ENCODE measurements around the gene NGLY1.

Gene NGLY1

GRCh38 chr3:25724948-25725645 is 58.1 kb downstream of the NGLY1 start:
- Histone ChIP-seq H3K4me2 (ENCODE audit: low read length) (no peak overlapping the region), H3K36me3 (replicated peaks; ENCODE audit: low read depth, low read length) (peaks cover 42% of the 10 kb centered on the region)

GRCh38 chr3:25723802-25724201 is 59.4 kb downstream of the NGLY1 start:
- H3K9me3 ChIP-seq (ENCODE audit: insufficient read depth, low read length): no peaks in the 10 kb centered on the region
- H3K4me2 ChIP-seq (ENCODE audit: low read length): no peak overlapping the region
- no peak overlapping the region for H3K4me3 ChIP-seq (ENCODE audit: low read length)
- H3K27me3 ChIP-seq (ENCODE audit: low read depth, low read length): no peaks in the 10 kb centered on the region
- H3K4me1 ChIP-seq (ENCODE audit: low read length): no peaks in the 10 kb centered on the region
- no peak overlapping the region for H2AFZ ChIP-seq (ENCODE audit: low read depth, low read length)
- H3K27ac ChIP-seq (ENCODE audit: low read length): no peak overlapping the region
- no peak for TF ChIP-seq CTCF (IDR thresholded peaks at IDR 0.05; ENCODE audit: low read depth, low read length)
- TF ChIP-seq EZH2phosphoT487 (IDR thresholded peaks at IDR 0.05; ENCODE audit: low read depth): no peak
- no peak overlapping the region for H3K9ac ChIP-seq (ENCODE audit: low read length)
- no peaks in the 10 kb centered on the region for H3K79me2 ChIP-seq (ENCODE audit: low read length)
- peaks cover 41% of the 10 kb centered on the region for H3K36me3 ChIP-seq (replicated peaks; ENCODE audit: low read depth, low read length)
- H4K20me1 ChIP-seq (ENCODE audit: insufficient read depth, low read length): no peaks in the 10 kb centered on the region

More at GRCh38 chr3:25724948-25725645, 58.1 kb downstream of the NGLY1 start:
- no peaks in the 10 kb centered on the region for H3K4me1 ChIP-seq (ENCODE audit: low read length)
- TF ChIP-seq CTCF (IDR thresholded peaks at IDR 0.05; ENCODE audit: low read depth, low read length): no peak
- no peak for TF ChIP-seq EZH2phosphoT487 (IDR thresholded peaks at IDR 0.05; ENCODE audit: low read depth)
- H3K79me2 ChIP-seq (ENCODE audit: low read length): no peaks in the 10 kb centered on the region
- H3K4me3 ChIP-seq (ENCODE audit: low read length): no peak overlapping the region
- no peak overlapping the region for H2AFZ ChIP-seq (ENCODE audit: low read depth, low read length)
- no peaks in the 10 kb centered on the region for H3K9me3 ChIP-seq (ENCODE audit: insufficient read depth, low read length)
- H3K27me3 ChIP-seq (ENCODE audit: low read depth, low read length): no peaks in the 10 kb centered on the region
- no peak overlapping the region for H3K9ac ChIP-seq (ENCODE audit: low read length)
- H4K20me1 ChIP-seq (ENCODE audit: insufficient read depth, low read length): no peaks in the 10 kb centered on the region
- H3K27ac ChIP-seq (ENCODE audit: low read length): no peak overlapping the region

- Histone ChIP-seq H3K36me3 (replicated peaks; ENCODE audit: low read depth, low read length) (peaks cover 17% of the 10 kb centered on the region), H3K4me3 (ENCODE audit: low read length) (no peak overlapping the region), H4K20me1 (ENCODE audit: insufficient read depth, low read length) (no peaks in the 10 kb centered on the region), H3K27ac (ENCODE audit: low read length) (no peak overlapping the region), H3K4me1 (ENCODE audit: low read length) (no peaks in the 10 kb centered on the region), H3K9me3 (ENCODE audit: insufficient read depth, low read length) (no peaks in the 10 kb centered on the region), H3K79me2 (ENCODE audit: low read length) (no peaks in the 10 kb centered on the region), H3K4me2 (ENCODE audit: low read length) (no peak overlapping the region), H3K9ac (ENCODE audit: low read length) (no peak overlapping the region), H2AFZ (ENCODE audit: low read depth, low read length) (no peak overlapping the region), H3K27me3 (ENCODE audit: low read depth, low read length) (no peaks in the 10 kb centered on the region)
- TF ChIP-seq EZH2phosphoT487 (IDR thresholded peaks at IDR 0.05; ENCODE audit: low read depth) (no peak), CTCF (IDR thresholded peaks at IDR 0.05; ENCODE audit: low read depth, low read length) (no peak)
Measured at GRCh38 chr3:25719321-25719720, 63.9 kb downstream of the NGLY1 start.

GRCh38 chr3:25713341-25713985 is 69.8 kb downstream of the NGLY1 start:
- Histone ChIP-seq H3K27me3 (ENCODE audit: low read depth, low read length) (peaks cover 5% of the 10 kb centered on the region; the same call in 1 of the 2 replicates), H3K27ac (ENCODE audit: low read length) (no peak overlapping the region), H3K4me2 (ENCODE audit: low read length) (no peak overlapping the region)

More at GRCh38 chr3:25713341-25713985, 69.8 kb downstream of the NGLY1 start:
- H4K20me1 ChIP-seq (ENCODE audit: insufficient read depth, low read length): no peaks in the 10 kb centered on the region
- no peak overlapping the region for H2AFZ ChIP-seq (ENCODE audit: low read depth, low read length)
- no peaks in the 10 kb centered on the region for H3K9me3 ChIP-seq (ENCODE audit: insufficient read depth, low read length)
- H3K79me2 ChIP-seq (ENCODE audit: low read length): no peaks in the 10 kb centered on the region
- no peaks in the 10 kb centered on the region for H3K4me1 ChIP-seq (ENCODE audit: low read length)
- no peak overlapping the region for H3K4me3 ChIP-seq (ENCODE audit: low read length)
- no peak for TF ChIP-seq CTCF (IDR thresholded peaks at IDR 0.05; ENCODE audit: low read depth, low read length)
- no peak for TF ChIP-seq EZH2phosphoT487 (IDR thresholded peaks at IDR 0.05; ENCODE audit: low read depth)
- no peak overlapping the region for H3K9ac ChIP-seq (ENCODE audit: low read length)
- H3K36me3 ChIP-seq (replicated peaks; ENCODE audit: low read depth, low read length): peaks cover 6% of the 10 kb centered on the region
